NCI-H1694 treated with DMSO at 0.1 percent for 48 hours (cell line): ENCODE measurements around the gene SGSM1.
"Not testable (repeated sequence)": the region's sequence is repeated elsewhere in the genome, so short reads cannot be mapped to it uniquely, and the experiment has no call there.

Experiments used
- DNase-seq: peaks from one replicate; lab custom pipeline; 2025; lab: John Stamatoyannopoulos, UW

The SGSM1 gene

DNA sequence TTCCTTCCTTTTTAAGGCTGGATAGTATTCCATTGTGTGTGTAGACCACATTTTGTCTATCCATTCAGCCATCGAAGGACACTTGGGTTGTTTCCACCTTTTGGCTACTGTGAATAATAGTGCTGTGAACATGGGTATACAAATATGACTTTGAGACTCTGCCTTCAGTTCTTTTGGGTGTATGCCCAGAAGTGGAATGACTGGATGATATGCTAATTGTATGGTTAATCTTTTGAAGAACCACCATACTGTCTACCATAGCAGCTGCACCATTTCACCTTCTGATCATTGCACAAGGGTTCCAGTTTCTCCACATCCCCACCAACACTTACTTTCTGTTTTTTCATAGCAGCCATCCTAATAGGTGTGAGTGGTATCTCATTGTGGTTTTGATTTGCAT, 30.3 kb downstream of the SGSM1 start:
- no peak for DNase-seq

- DNase-seq = not testable (repeated sequence)
Measured at GRCh38 chr22:24837517-24837916, 31.5 kb downstream of the SGSM1 start.

GRCh38 chr22:24841261-24841660, 35.2 kb downstream of the SGSM1 start:
- no peak for DNase-seq

DNA sequence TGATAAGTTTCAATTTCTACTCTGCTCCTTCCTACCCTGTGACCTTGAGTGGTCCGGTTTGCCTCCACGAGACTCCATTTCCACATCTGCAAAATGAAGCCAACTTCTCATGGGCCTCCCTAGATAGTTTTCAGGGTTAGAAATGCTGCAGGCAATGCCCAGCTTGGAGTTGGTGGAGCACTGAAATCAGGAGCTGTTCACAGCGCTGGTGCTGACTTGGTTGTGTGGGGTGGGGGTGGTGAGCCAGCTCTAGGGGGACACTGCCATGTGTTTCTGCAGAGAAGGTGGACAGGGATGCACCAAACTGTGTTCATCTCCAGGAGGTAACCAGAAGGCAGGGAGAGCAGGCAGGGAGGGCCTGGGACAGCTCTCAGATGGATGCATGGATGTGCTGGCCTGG, 37.0 kb downstream of the SGSM1 start:
- no peak for DNase-seq

- DNase-seq = no peak
Measured at GRCh38 chr22:24845041-24845898, 39.3 kb downstream of the SGSM1 start.

GRCh38 chr22:24847490-24847889, 41.5 kb downstream of the SGSM1 start:
- no peak for DNase-seq

GRCh38 chr22:24848559-24849168, 42.7 kb downstream of the SGSM1 start:
- DNase-seq = no peak

DNA sequence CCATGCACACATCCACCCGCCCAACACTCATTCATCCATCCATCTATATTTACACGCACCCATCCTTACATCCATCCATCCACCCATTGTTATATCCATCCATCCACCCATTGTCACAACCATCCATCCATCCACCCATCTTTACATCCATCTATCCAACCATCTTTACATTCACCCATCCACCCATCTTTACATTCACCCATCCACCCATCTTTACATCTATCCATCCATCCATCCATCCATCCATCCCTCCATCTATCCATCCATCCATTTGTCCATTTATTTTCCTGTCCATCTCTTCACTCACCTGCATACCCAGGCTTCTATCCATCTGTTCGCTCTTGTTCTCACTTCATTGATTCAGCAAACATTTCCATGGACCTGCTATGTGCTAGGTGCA, 49.8 kb downstream of the SGSM1 start:
- DNase-seq = no peak

DNA sequence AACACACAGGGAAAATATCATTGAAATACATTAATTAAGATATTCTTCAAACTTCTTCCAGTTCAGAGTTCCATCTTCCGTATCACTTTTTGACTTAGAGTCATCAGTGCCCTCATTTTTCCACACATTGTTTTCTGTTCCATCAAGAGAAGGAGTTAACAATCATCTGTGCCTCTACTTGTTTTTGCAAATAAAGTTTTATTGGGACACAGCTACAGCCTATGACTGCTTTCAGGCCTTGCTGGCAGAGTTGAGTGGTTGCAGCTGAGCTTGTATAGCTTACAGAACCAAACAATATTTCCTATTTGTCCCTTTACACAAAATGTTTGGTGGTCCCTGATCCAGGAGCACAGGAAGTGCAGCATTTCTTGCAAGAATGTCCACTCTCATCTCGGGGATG, 51.6 kb downstream of the SGSM1 start:
- no peak for DNase-seq

DNA sequence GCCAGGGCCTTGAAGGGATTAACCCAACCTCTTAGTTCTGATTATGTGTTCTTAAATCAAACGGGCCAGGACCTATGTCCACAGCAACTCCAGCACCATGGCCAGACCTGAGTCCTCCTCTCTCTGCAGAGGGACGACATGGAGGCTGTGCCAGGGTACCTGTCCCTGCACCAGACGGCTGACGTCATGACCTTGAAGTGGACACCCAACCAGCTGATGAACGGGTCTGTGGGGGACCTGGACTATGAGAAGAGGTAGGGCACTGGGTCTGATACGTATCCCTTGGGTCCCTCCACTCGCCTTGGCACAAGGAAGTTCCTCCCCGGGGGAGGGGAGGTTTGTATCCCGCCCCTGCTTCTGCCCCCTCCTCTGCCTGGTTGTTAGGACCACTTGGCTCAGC, 53.6 kb downstream of the SGSM1 start:
- DNase-seq = no peak

DNA sequence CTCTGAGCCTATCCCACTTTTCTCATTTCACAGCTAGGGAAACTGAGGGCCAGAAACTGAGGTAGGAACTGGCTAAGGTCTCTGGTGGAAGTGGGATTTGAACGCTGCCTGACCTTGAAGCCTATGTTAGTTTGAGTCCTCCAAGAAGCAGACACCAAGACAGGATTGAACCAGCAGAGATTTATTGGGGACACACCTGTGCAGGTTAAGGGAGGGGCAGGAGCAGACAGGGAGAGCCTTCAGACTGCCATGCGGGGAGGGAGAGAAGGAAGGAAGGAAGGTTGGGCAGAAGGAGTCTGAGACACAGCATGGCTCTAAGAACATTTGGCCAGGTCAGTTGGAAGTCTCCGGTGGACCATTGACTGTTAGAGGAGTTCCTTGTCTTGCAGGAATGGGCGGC, 59.5 kb downstream of the SGSM1 start:
- DNase-seq = no peak

DNA sequence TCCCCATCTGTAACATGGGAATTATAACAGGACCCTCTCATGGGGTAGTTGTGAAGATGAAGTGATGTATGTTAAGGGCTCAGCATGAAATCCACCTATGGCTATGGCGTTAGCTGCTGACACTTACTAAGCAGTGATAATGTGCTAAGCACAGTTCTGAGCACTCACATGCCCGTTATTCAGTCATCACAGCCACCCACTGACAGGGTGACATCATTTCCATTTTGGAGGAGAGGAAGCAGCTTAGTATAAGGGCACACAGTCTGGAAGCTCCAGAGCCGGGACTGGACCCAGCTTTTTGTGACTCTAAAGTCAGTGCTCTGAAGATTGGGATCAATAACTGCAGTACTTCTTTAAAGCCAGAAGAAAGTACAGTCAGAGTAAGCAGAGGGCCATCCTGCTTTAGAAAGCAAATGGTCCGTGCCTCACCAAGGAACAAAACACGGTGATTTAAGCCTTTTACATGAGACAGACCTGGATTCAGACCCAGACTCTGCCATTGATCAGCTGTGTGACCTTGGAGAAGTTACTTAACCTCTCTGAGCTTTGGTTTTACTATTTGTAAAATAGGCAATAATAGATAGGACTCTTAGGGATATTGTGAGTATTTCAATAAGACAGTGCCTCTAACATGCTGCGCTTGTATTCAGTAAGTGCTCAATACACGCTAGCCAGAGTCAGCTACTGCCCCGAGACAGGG, 61.5 kb downstream of the SGSM1 start:
- DNase-seq = no peak

GRCh38 chr22:24868979-24869378, 63.0 kb downstream of the SGSM1 start:
- no peak for DNase-seq

DNA sequence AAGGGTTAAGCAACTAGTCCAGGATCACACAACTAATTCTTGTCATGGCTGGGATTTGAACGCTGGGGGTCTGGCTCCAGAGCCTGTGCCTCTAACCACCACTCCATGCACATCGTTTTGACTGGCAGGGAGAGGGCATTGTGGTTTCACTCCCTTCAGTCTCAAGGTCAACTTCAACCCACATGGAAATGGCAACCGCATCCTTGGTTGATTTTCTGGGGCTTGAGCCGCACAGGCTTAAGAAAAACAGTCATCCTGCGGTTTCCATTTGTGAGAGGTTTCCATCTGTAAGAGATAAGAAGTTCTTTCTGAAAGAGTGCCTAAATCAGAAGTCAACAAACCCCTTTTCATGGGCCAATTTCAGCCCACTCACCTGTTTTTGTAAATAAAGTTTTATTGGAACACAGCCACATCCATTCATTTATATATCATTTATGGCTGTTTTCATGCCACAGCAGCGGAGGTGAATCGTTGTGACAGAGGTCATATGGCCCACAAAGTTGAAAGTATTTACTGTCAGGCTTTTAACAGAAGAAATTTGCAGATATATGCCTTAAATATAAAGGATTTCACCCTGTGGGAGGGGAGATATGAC, 65.7 kb downstream of the SGSM1 start:
- DNase-seq = no peak

GRCh38 chr22:24873226-24873625, 67.2 kb downstream of the SGSM1 start:
- DNase-seq = no peak

DNA sequence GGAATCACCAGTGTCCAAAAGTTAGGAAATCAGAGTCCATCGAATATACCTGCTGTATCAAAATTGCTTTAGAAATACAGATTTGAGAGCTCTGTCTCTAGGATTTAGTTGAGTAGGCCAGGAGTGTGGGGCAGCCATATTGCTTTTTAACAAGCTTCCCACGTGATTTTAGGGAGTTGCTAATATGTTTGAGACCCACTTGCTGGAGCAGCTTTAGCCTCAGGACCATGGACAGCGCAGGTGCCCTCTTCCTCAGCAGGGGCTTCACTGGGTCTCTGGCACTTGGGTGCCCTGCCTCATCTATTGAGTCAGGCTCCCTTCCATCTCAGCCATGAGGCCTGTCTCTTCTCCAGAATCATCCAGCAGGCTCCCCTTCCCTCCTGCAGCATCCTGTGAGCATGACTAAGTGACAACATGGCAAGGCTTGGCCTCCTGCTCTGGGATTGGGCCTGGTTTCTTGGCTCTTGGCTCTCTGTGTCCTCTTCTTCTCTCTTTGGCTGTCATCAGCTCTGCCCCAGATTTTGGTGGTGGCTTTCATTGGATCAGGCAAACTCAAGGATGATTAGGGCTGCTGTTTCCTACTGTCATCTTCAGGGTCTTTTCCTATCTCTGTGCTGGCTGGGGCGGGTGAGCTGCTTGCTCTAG, 70.0 kb downstream of the SGSM1 start:
- DNase-seq = no peak

GRCh38 chr22:24876700-24877099, 70.7 kb downstream of the SGSM1 start:
- no peak for DNase-seq

DNA sequence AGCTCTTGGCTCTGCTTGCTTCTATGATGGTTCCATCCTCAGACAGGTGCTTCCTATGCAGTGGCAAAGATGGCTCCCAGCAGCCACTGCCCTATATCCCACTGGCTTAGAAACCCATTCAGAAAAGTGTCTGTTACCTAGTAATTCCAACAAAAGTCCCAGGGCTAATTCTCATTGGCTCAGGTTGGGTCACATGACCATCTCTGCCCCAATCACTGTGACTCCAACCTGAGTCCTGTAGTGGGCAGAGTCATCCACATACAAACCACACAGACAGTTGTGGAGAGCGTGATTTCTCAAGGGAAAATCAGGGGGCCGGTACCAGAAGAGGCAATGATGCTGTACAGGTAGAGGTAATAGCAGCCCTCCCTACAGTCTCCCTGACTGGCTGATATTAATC, 73.0 kb downstream of the SGSM1 start:
- no peak for DNase-seq

DNA sequence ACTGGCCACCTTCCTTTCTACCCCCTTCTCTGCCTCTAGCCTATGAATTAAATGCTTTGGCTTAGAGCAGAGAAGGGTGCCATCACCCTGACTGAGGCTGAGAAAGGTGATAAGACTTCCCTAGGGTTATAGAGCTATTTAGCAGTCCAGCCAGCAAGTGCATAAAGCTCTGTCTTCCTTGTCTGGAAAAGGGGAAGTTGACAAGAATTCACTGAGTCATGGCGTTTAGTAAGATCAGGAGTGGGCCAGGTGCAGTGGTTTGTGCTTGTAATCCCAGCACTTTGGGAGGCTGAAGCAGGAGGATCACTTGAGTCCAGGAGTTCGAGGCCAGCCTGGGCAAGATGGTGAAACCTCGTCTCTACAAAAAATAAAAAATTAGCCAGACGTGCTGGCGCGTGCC, 77.4 kb downstream of the SGSM1 start:
- DNase-seq = no peak

GRCh38 chr22:24887260-24887659, 81.2 kb downstream of the SGSM1 start:
- no peak for DNase-seq

DNA sequence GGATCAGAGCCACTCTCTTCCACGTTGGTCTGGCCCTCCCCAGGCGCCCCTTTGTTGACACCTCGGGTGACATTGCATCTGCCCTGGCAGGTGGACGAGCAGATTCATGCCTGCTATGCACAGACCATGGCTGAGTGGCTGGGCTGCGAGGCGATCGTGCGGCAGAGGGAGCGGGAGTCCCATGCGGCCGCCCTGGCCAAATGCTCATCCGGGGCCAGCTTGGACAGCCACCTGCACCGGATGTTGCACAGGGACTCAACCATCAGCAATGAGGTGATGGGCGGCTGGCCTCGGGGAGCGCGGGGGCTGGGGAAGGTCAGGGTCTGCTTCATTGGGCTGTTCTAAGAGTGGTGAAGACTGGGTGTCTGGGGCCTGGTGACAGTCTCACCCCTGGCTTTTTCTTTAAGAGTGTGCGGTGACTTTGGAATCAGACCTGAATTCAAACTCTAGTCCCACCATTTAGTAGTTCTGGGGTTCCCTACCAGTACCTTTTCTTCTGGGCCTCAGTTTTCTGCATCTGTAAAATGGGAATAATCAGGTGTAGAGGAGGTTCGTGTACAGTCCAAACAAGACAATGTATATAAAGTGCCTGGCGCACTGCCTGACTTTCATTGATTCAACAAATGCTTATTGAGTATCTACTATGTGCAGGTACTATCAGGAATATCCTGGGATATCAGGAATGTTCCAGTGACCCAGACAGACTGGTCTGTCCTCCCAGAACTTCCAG, 87.5 kb downstream of the SGSM1 start:
- DNase-seq = no peak
